GM12801 (cell line): Measurements from ENCODE around the gene CERS6.

Source experiments
- CTCF ChIP-seq: IDR thresholded peaks from one replicate; pipeline ENCODE4 v1.5.1; 2011; ENCODE audit warnings: control low read depth; ENCODE audit not compliant: insufficient read length; ENCODE audit errors: extremely low read depth

CERS6 gene

GRCh38 chr2:168462543-168463045 is 6.5 kb downstream of the CERS6 start:
- no peak for TF ChIP-seq CTCF

GRCh38 chr2:168465594-168465993 is 9.5 kb downstream of the CERS6 start:
- no peak for TF ChIP-seq CTCF

- TF ChIP-seq CTCF: no peak
Measured at GRCh38 chr2:168466190-168466737, 10.2 kb downstream of the CERS6 start.

- TF ChIP-seq CTCF: no peak
Measured at GRCh38 chr2:168466834-168467565, 10.9 kb downstream of the CERS6 start.

GRCh38 chr2:168467729-168468128 is 11.7 kb downstream of the CERS6 start:
- no peak for TF ChIP-seq CTCF

- no peak for TF ChIP-seq CTCF
Measured at GRCh38 chr2:168468354-168468753, 12.3 kb downstream of the CERS6 start.

GRCh38 chr2:168469281-168469988 is 13.4 kb downstream of the CERS6 start:
- TF ChIP-seq CTCF: no peak
